Fibroblast of villous mesenchyme (primary cell): ENCODE measurements around the gene SFXN5. TPM values are rescaled to one million over a fixed set of nuclear protein-coding genes. Genes with fewer than 3 reads are reported as not detected.

Experiments used
- DNase-seq: peaks from one replicate; pipeline ENCODE4 v3.0.0-alpha.2; 2010; ENCODE audit warnings: low read depth
- H3K4me3 ChIP-seq: 2 replicates; pipeline ENCODE4 v1.5.1; 2011; ENCODE audit warnings: low read depth, mild to moderate bottlenecking, low read length
- total RNA-seq: library from RNA; depleted of rRNA; stranded (reverse); fragments of >200 nt; gene quantifications from 2 replicates; pipeline ENCODE4 v1.2.3, GENCODE V29; 2012
- TF ChIP-seq, protein P1 (sequence below): IDR thresholded peaks from 2 replicates; pipeline ENCODE4 v1.5.1; 2012; ENCODE audit warnings: low read depth, mild to moderate bottlenecking, low read length; ENCODE audit not compliant: insufficient read depth

SFXN5 gene
- total RNA-seq, 1 donor, result 12.1 TPM

DNA sequence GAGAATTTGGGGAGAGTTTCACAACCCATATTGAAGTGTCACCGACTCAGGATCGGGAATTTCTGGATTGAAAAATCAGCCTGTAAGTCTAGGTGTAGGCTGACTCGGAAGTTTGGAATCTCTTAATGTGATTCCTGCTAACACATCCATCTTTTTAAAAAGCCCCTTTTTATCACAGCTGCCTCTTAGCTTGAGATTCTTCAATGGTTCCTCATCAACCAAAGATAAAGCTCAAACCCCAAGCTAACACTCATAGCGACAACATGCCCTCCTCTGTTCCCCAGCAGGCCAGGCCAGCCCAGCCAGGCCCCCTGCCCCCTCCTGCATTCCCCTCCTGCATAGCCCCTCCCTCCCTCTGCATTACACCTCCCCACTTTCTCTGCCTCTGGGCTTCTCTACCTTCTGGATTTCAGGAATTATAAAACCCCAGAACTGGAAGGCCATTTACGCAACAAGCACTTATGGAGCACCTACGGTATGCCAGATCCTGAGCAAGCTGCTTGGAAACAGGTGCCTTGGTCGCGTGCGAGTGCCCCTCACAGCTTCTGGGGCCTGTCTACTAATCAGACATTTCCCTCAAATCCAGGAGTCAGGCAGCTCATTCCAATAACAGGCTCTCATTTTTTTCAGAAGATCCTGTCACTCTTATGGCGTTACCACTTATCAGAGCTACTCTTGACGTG, 90.8 kb downstream of the SFXN5 start:
- H3K4me3 ChIP-seq, result no peak overlapping the region
- DNase-seq, result peak; percentile 5
- TF ChIP-seq, protein P1, sequence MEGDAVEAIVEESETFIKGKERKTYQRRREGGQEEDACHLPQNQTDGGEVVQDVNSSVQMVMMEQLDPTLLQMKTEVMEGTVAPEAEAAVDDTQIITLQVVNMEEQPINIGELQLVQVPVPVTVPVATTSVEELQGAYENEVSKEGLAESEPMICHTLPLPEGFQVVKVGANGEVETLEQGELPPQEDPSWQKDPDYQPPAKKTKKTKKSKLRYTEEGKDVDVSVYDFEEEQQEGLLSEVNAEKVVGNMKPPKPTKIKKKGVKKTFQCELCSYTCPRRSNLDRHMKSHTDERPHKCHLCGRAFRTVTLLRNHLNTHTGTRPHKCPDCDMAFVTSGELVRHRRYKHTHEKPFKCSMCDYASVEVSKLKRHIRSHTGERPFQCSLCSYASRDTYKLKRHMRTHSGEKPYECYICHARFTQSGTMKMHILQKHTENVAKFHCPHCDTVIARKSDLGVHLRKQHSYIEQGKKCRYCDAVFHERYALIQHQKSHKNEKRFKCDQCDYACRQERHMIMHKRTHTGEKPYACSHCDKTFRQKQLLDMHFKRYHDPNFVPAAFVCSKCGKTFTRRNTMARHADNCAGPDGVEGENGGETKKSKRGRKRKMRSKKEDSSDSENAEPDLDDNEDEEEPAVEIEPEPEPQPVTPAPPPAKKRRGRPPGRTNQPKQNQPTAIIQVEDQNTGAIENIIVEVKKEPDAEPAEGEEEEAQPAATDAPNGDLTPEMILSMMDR, result no peak

DNA sequence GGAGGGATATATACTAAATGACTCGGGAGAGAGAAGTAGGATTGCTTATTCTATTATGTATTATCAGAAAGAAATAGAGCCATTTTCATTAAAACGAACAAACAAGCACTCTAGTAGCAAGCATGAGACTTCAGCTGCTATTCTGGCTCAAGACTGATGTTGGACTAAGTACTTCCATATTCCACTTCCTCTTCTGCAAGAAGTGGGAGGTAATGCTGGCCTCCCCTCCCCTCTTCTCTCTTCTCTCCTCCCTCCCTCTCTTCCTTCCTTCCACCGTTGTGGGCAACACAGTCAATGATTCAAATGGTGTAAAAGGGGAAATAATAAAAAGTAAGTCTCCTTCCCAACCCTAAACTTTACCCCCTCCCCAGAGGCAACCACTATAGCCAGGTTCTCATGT, 91.6 kb downstream of the SFXN5 start:
- no peak for DNase-seq
- TF ChIP-seq, protein P1, result no peak
- no peak overlapping the region for H3K4me3 ChIP-seq

DNA sequence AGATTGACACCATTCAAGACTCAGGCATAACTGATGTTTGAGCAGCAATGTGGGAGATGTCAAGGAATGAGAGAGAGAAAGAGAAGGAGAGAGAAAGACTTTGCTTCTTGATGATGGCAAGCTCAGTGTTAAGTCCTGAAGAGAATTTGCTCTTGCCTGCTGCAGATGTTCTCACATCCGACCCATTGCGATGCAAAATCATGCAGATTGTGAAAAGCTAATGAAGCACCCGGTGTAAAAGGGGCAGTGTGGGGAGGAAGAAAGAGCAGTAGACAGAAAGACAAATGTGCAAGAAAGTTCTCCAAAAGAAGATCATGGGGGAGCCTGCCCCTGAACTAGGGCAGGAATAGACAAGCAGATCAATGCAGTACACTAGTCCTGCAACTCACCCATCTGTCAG, 96.5 kb downstream of the SFXN5 start:
- DNase-seq, result no peak
- TF ChIP-seq, protein P1, result no peak
- H3K4me3 ChIP-seq, result no peak overlapping the region

DNA sequence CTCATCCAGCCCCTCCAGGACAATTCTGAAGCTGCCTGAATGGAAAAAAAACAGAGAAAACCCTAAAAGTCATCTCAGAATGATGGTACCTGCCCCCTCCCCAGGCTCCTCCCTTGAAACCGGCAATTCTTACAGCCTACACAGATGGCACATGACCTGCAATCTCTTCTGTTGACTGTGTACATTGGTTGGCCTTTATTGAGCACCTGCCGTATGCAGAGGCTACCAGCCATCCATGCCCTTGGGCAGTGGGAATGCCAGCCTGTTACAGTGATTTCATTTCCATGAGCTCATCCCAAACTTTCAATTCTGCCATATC, 97.1 kb downstream of the SFXN5 start:
- H3K4me3 ChIP-seq, result no peak overlapping the region
- no peak for DNase-seq
- TF ChIP-seq, protein P1, result no peak

DNA sequence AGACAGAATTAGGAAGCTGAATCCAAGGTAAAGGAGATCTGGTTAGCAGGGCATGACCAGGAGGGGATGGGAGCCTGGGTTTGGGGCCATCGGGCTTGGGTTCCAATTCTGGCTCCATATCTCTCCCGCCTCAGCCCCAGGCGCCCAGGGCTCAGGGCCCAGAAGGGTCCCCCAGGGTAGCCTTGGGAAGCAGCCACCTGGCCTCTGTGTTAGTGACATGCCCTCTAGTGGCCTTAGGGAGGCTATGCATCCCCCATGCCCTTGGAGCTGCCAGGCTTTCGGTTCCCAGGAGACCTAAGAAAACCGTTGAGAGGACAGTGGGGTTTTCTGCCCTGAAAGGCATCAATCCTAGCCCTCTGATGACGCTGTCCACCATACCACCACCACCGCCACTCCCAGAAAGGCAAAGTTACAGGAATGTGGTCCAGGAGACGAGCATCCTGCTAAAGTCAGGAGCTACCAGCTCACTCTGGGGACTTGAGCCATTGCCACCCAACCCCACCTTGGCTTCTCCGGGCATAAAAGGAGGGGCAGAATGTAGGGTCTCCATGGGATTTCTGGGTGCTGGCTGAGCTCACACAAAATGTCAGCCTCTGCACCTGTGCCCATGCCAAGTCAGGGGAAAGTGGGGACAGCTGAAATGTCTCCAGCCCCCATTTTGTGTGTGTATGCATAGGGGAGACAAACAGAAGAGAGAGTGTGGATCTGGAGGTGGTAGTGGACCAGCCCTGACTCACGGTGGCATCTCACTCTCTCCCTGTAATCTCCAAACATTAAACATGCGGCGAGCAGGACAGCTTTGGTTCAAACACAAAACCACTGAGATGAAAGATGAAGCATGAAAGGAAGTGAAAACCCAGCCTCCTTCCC, 97.7 kb downstream of the SFXN5 start:
- DNase-seq, result peak; percentile 49
- TF ChIP-seq, protein P1, result peak; percentile 93
- H3K4me3 ChIP-seq, result no peak overlapping the region

DNA sequence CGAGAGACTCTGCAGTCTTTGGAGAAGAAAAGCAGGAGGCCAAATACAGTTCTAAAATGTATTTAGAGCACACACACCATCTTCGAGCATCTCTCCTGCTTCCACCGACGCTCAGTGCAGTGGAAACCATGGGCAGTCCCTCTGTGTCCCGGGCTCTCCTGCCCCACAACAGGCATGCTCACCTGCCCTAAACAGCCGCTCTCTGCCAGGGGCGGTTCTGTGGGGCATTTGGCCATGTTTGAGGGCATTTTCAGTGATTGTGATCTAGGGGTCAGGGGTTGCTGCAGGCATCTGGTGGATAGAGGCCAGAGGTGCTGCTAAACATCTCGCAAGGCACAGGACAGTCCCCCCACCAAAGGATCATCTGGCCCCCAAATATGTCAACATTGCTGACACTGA, 98.4 kb downstream of the SFXN5 start:
- no peak overlapping the region for H3K4me3 ChIP-seq
- no peak for DNase-seq
- TF ChIP-seq, protein P1, result no peak
